Fibroblast of lung (primary cell): ENCODE measurements around the gene SLC25A1.

Experiments used
- CTCF ChIP-seq, 2 donors: IDR thresholded peaks in 1 of 2; conservative IDR thresholded peaks in 1 of 2; 1 replicate in 1 of 2; 2 replicates in 1 of 2; pipeline ENCODE4 v1.5.1; 2011 to 2012; ENCODE audit warnings: low read length in 2 of 2, control low read depth in 1 of 2, inconsistent platforms in 1 of 2, low read depth in 1 of 2, mild to moderate bottlenecking in 1 of 2
- EZH2 ChIP-seq: IDR thresholded peaks from 2 replicates; pipeline ENCODE4 v1.5.1; 2012; ENCODE audit warnings: low read length, control low read depth, mild to moderate bottlenecking; ENCODE audit errors: missing control alignments

GRCh38 chr22:19131685-19132015 lies 46.9 kb downstream of the SLC25A1 start:
- no peak for TF ChIP-seq CTCF (conservative IDR thresholded peaks at IDR 0.05 in 1 of 2, IDR thresholded peaks at IDR 0.05 in 1 of 2; ENCODE audit: low read depth in 1 of 2, low read length in 2 of 2)
- TF ChIP-seq EZH2 = no peak
